ENCODE measurements around the gene MFAP4.

DNA sequence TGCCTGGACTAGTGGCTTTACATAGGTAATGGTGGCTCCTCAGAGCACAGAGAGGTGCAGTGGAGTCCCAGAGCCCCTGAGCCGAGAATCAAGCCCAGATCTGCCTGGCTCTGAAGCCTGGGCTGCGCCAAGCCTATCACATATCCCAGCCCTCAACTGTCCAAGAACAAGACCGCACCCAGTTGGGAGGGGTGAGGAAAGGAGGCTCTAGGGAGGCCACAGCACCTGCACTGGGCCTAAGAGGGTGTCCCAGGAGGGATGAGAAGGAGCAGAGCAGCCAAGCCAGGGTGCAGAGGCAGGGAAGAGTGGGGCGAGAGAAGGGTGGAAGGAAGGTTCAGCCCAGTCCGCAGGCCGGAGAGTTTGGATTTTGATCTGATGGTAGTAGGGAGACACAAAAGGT is 23.1 kb upstream of the MFAP4 start:
- TF ChIP-seq EZH2 (IDR thresholded peaks at IDR 0.05; ENCODE audit: insufficient read depth, low read length): no peak
- TF ChIP-seq, protein P1, sequence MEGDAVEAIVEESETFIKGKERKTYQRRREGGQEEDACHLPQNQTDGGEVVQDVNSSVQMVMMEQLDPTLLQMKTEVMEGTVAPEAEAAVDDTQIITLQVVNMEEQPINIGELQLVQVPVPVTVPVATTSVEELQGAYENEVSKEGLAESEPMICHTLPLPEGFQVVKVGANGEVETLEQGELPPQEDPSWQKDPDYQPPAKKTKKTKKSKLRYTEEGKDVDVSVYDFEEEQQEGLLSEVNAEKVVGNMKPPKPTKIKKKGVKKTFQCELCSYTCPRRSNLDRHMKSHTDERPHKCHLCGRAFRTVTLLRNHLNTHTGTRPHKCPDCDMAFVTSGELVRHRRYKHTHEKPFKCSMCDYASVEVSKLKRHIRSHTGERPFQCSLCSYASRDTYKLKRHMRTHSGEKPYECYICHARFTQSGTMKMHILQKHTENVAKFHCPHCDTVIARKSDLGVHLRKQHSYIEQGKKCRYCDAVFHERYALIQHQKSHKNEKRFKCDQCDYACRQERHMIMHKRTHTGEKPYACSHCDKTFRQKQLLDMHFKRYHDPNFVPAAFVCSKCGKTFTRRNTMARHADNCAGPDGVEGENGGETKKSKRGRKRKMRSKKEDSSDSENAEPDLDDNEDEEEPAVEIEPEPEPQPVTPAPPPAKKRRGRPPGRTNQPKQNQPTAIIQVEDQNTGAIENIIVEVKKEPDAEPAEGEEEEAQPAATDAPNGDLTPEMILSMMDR (IDR thresholded peaks at IDR 0.05; ENCODE audit: insufficient read depth, low read depth, low read length): no peak

All from astrocyte (in vitro differentiated cells and primary cell).